ENCODE results near the gene TEX26.
"Not testable (repeated sequence)": the region's sequence is repeated elsewhere in the genome, so short reads cannot be mapped to it uniquely, and the experiment has no call there.

TEX26 gene

DNA sequence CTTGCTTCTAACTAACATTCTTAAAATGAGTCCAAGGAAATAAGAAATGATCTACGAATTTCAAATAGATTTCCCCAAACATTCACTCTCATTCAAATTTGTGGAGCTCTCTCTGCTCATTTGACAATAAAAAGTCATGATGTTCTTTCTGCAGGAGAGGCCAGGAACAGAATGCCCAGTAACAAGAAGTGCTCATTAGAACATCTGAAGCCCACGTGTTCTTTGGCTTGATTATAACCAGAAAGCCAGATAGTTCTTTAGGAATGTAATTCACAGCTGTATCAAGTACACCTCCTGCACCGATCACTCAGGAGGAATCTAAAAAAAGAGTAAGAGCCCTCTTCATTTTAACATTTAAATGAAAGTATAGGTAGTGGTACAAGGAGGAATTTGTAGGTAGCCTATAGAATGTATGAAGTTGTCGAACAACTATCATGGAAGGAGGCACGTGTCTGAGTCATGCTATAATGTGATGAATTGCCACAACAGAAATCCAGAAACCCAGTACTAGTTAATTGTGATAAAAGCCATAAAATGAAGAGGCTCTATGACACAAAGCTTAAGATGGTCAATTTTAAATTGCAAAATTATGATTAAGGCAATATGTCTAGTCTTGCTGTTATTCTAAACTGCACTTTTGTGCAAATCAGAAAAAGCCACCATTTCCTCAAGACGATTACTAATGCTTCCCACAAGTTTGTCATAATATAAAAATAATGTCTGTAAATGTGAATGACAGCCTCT lies 13.6 kb upstream of the TEX26 start:
- no peak for DNase-seq (ENCODE audit: low spot score)

DNA sequence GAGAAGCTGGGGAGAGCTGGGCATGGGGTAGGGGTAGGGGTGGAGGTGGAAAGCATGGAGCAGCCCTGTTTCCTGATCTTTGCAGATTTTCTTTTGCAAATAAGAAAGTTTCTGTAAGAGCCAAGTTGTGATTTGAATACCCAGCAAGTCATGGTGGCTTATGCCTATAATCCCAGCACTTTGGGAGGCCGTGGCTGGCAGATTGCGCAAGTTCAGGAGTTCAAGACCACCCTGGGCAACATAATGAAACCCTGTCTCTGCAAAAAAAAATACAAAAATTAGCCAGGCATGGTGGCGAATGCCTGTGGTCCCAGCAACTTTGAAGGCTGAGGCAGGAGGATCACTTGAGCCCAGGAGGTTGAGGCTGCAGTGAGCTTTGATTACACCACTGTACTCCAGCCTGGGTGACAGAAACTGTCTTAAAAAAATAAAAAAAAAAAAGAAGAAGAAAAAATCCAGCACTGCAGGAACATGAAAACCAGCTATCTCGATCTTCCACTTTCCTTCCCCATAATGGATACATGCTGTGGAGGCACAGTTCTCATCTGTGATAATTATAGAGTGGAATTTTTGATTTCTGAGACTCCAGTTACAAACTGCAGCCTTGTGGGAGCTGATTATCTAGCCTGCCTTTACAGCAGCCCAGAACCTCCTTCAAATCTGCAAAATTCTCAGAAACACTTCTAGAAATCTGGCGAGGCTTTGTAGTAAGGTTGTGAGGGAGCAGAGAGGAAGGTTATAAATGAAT lies 12.1 kb upstream of the TEX26 start:
- no peak for DNase-seq (ENCODE audit: low spot score)

DNA sequence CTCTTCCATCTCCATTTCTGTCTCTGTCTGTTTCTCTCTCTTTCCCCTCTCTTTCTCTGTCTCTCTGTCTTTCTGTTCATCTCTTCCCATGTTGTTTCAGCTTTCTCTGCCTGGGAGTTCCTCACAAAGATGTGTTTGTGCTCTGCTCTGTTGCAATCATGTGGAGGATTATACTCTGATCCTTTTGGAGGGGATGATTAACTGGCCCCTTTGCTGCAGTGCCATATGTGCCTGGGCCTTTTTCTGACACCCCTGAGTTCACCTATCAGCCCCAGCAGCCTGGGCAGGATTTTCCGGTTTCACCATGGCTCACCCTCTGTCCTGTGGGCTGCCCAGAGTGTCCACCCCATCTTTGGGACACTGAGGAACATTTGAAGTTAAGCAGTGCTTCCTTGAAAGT lies 9.0 kb upstream of the TEX26 start:
- no peak for DNase-seq (ENCODE audit: low spot score)

DNA sequence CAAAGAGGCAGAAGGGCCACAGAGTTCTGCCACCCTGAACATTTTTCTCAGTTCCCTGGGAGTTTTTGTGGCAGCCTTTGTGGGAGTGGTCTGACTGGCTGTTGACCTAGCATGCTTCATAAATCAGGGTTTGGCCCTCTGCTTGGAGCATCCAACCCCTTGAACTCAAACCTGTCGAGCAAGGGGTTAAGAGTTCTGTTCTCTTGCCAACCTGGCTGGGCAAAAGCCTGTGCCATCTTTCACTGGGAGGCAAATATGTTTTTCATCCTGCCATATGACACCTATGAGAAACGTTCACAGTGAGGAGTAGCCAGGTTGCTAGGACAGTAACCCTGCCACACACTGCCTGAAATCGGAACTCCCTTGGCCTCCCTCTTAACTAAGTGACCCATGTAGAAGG lies 7.7 kb upstream of the TEX26 start:
- DNase-seq (ENCODE audit: low spot score), result no peak

DNA sequence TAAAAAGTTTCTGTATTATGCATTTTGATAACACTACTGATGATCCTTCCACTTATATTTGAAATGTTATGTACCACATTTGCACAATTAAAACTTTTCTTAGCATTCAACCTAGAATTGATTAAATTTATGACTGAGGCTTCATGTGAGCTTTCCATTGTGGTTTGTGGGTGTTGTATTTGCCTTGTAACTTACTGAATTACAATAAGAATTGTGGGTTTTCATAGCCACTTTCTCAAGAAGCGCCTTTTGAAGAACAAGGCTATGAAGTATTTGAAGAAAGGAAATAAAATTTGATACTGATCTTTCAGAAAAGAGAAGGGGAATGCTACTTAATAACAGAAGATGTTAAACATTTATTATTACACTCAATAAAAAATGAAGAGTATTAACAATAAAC lies 7.0 kb upstream of the TEX26 start:
- no peak for DNase-seq (ENCODE audit: low spot score)

DNA sequence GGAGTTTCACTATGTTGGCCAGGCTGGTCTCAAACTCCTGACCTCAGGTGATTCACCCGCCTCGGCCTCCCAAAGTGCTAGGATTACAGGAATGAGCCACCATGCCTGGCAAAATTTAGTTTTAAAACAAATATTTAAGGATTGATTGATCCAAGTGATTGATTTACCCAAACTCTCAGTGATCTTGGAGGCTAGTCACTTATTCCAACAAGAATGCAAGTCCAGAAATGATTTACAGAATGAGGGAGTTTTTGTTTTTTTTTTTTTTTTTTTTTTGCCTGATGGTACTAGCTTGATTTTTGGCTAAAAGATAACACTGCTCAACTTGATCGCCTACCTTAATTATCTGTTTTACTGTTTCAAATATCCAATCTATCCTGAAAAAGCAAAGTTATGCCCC lies 5.7 kb upstream of the TEX26 start:
- DNase-seq (ENCODE audit: low spot score), result no peak

DNA sequence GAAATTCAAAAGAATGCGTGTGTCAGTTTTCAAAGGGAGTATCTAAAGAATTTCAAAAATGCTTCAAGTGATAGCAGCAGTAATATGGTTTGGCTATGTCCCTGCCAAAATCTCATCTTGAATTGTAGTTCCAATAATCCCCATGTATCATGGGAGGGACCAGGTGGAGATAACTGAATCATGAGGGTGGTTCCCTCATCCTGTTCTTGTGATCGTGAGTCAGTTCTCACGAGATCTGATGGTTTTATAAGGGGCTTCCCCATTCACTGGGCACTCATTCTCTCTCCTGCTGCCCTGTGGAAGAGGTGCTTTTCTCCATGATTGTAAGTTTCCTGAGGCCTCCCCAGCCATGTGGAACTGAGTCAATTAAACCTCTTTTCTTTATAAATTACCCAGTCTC lies 5.3 kb upstream of the TEX26 start:
- not testable (repeated sequence) for DNase-seq (ENCODE audit: low spot score)

DNA sequence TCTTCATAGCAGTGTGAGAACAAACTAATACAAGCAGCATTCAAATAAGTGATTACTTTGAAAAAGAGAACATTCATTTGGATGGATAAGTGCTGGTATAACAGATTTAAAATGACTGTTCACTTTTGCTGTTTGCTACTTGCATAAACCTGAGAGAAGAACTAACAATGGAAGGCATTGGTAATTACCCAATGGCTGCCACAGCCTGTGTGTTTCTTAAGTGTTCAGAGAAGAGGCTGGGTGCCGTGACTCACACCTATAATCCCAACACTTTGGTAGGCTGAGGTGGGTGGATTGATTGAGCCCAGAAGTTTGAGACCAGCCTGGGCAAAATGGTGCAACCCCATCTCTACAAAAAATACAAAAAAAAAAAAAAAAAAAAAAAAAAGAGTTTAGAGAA lies 4.9 kb upstream of the TEX26 start:
- no peak for DNase-seq (ENCODE audit: low spot score)

DNA sequence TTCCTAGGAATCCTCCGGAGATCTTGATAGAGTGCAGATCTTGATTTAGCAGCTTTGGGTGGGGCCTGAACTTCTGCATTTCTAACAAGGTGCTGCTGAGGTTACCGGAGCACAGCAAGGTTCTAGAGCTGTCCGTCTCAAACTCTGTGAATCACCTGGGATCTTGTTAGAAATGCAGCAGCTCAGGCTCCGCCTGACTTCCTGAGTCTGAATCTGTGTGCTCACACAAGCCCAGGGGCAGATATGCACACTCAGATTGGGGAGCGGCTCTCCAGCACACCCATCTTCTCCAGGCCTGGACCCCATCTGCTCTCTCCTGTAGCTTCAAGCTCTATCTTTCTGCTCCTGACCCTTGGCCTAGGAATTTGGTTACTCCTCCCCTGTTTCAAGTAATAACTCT lies 3.5 kb upstream of the TEX26 start:
- no peak for DNase-seq (ENCODE audit: low spot score)

DNA sequence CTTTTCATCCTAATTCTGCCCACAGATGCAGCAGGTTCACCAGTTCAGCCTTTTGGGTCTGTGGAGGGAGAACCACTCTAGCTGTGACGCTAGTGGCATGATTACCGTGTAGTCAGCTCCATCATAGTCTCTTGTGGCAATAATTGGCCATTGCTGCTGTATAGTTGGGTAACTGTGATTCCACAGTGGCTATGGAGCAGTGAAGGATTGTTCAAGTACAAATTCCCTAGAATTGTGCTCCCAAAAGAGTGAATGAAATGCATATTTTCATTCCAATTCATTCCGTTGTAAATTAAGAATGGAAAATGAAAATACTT lies 856 bp downstream of the TEX26 start:
- DNase-seq (ENCODE audit: low spot score), result no peak

DNA sequence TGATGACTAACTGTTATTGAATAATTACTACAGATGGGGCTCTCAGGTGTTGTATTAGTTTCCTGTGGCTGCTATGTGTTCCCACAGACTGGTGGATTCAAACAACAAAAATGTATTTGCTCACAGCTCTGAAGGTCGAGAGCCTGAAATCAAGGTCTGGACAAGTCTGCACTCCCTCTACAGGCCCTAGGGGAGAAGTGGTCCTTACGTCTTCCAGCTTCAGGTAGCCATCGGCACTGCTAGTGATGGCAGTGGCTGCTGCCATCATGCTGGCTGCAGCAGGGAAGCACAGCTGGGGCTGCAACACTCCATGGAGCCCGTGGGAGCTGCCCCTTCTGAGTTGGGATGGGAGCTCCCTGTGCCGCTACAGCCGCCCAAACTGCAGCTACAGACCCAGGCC lies 1.9 kb downstream of the TEX26 start:
- no peak for DNase-seq (ENCODE audit: low spot score)

DNA sequence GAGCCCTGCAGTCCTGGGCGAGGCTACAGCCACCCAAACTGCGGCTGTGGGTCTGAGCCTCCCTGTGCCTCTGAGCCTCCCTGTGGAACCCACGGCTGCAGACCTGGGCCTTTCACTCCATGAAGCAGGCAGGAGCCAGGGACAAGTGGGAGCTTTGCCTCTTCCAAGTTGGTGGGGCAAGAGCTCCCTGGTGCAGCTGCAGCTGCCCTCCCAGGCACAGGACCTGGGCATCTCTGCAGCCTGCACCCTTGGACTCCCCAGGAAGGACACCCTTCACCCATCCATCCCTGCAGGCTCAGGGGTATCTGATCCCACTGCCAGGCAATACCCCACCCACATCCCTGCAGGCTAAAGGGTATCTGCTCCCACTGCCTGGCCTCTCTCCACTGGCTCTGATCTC lies 2.3 kb downstream of the TEX26 start:
- DNase-seq (ENCODE audit: low spot score), result no peak

DNA sequence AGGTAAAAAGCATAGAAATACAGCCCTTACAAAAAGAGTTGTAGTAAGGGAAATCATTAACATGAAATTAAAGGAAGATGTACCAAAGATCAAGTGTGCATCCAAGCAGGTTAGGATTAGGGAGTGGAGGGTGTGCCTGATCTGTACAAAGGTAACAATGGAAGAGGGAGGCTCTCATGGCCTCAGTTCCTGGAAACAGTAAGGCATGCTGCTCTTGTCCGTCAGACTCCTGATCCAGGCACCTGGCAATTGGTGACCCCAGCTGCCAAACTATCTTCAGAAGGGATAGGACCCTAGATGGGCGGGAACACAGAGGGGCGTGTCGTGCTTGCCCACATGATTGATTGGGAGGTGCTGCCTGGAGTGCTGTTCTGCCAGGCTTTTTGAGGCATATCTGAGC lies 4.5 kb downstream of the TEX26 start:
- no peak for DNase-seq (ENCODE audit: low spot score)

DNA sequence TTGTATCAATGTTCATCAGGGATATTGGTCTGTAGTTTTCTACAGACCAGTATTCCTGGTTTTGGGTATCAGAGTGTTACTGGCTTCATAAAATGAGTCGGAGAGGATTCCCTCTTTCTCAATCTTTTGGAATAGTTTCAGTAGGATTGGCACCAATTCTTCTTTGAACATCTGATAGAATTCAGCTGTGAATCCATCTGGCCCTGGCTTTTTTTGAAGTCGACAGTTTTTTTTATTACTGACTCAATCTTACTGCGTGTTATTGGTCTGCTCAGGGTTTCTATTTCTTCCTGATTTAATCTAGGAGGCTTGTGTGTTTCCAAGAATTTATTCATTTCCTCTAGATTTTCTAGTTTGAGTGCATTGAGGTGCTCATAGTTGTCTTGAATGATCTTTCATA lies 11.4 kb downstream of the TEX26 start:
- no peak for DNase-seq (ENCODE audit: low spot score)

DNA sequence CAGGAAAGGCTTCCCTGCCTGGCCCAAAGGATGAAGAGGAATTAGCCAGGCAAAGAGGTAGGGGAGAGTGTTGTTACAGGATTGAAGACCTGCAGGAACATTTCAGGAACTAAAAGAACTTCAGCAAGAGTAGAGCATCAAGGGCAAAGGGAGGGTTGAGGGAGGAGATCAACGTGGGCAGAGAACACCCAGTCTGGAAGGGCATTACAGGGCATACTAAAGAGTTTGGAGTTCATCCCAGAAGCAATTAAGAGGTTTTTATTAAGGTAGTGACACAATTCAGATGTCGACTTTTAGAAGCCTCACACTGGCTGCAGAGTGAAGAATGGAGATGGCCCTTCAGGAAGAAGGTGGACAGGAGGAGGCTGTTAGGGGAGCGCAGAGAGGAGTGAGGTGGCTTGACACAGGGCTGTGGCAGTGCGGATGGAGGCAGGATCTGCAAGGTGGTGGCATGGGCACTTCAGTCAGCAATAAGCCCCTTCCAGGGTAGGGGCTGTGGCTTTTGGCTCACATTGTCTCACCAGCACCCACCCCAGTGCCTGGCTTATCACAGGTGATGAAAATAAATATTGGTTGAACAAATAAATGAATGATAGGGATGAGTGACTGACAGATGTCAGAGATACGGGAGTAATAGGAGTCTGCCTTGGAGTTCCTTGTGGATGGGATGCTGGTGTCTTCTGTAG lies 24.9 kb downstream of the TEX26 start:
- DNase-seq (ENCODE audit: low spot score), result no peak

DNA sequence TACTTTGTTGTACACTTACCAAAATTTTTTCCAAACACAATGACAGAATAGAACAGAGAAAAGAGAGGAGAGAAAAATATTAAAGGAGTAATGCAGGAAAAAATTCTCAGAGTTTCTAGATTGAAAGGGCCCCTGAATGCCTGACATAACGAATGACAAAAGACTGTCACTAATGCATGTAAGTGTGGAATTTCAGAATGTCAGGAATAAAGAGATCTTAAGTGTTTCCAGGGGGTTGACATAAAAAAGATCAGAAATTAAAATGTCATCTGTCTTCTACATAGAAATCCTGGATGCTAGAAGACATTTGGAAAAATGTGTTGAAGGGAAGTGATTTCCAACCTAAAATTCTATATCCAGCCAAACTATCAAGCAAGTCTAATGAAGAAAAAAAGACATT lies 27.2 kb downstream of the TEX26 start:
- DNase-seq (ENCODE audit: low spot score), result no peak

DNA sequence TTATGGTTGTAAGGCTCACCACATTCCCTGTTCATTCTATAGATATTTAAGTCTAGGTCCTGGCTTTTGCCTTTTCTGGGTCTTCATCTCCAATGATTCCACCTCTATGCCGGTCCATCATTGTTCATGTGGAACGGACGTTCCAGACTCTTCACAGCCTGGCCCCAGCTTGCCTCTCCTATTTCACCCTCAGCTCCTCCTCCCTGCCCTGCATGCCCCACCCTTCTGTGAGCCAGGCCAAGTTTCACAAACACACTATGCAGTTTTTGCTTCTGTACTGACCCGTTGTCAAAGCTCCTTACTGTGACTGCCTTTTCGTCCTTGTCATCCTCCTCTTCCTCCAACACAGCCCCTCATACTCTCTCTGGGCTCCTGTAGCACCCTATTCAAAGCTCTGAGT lies 31.3 kb downstream of the TEX26 start:
- no peak for DNase-seq (ENCODE audit: low spot score)

DNA sequence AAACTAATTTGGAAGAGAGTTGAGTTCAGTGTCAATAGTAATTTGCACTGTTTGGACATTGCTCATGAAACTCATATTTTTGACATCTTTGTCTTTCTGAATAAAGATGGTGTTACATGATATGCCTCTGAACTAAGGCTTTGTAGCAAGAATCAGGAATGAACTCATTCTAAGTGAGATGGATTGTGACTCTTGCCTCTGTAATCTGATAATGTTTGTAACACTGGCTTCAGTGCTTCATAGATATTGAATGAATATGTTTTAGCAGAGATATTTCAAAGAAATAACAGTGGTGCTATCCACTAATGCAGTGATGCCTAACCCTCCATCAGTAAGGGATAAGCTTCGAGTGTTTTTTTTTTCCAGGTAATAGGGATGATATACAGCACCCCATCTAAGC lies 32.9 kb downstream of the TEX26 start:
- no peak for DNase-seq (ENCODE audit: low spot score)

DNA sequence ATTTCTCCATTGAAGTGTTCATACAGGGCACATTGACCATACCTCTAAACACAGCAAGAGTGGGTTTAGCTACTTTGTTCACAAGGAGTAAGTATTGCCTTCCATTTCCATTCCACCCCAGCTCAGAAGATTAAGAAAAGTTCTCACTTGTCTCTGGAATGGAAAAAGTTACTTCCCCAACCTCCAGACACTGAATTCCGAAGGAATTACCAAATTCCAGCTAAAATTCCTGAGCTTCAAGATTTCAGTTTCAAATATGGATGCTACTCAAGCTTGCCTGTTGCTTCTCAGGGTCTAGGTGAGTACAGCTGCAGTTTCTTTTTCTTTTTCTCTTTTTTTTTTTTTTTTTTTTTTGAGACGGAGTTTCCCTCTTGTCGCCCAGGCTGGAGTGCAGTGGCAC lies 33.6 kb downstream of the TEX26 start:
- no peak for DNase-seq (ENCODE audit: low spot score)

DNA sequence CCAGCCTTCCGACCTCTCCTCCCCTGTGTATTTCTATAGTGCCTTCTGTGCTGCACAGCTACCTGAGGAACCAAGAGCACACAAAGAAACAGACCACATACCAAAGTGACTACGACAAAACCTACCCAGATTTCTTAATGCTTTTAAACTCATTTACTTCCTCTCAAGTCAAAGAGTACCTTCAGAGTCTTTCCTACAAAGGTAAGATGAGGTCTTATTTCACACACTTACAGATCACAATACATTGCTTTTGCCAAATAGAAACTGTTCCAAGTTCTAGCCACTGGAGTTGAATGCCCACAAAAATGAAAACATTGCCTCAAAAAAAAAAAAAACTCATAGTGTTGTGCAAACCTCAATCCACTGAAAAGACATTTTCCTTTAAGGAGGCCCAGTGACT lies 36.4 kb downstream of the TEX26 start:
- no peak for DNase-seq (ENCODE audit: low spot score)

DNA sequence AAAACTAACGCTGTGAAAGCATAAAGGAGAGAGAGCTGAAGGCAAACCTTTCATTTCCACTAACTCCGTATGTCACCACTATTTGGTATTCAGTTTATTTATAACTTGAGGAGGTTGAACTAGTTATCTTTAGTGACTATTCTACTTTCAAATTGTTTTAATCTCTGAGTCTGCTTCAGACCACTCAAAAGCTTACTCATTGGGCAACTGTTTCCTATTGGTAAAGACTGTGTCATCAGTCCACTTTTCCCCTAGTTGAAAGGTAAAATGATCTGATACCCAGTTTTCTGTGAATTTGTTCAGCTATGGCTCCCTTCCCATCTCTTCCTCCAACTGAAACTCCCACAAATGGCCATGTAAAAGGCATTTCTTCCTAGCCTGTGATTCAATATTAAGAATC lies 39.1 kb downstream of the TEX26 start:
- DNase-seq (ENCODE audit: low spot score), result no peak

DNA sequence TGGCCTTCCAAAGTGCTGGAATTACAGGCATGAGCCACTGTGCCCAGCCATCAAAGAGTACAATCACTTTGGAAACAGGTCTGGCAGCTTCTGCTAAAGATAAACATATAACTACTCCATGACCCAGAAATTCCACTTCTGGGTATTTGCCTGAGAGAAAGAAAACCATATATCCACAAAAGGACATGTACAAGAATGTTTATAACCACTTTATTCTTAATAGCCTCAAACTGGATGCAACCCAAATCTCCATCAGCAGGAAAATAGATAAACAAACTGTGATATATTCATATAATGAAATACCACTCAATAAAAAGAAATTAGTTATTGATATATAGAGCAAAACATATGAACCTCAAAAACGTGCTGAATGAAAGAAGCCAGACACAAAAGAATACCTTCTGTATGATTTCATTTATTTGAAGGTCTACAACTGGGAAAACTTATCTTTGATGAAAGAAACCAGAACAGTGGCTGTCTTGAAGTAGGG lies 40.5 kb downstream of the TEX26 start:
- DNase-seq (ENCODE audit: low spot score), result no peak

DNA sequence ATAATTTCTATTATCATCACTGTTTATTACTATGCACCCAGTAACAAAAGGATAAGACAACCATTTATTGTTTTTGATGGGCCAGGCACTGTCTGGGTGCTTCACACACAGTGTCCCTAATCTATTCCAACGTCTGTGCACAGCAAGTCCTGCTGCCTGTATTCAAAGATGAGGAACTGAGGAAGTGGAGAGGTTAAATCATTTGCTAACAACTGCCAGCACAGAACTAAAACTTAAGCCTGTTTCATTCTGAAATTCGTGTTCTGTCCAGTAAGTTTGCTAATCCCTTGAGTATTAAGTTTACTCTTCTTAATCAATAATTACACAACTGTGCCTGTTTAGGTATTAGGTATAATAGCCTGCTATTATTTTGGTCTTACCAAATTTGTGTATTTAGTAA lies 41.9 kb downstream of the TEX26 start:
- DNase-seq (ENCODE audit: low spot score), result no peak

All from hematopoietic multipotent progenitor cell treated with erythropoietin and hydrocortisone succinate and interleukin-3 and kit ligand, for 17 days (in vitro differentiated cells).